HepG2 (cell line): ENCODE measurements around the gene ST13. TPM values are rescaled to one million over a fixed set of nuclear protein-coding genes. Genes with fewer than 3 reads are reported as not detected.
A peak's percentile ranks its signal among the peaks of the same experiment; 100 is the strongest.

Experiments
- ATAC-seq: fragments of 200-7000 bp; cut with Tn5 transposase; 3 replicates; pipeline ENCODE4 v1.9.1; 2020; ENCODE audit warnings: mild to moderate bottlenecking, moderate library complexity
- BruUV-seq: library from RNA; stranded (reverse); fragments of 400-500 nt; replicated peaks from 2 replicates; lab custom pipeline; 2021; lab: Mats Ljungman, UMichigan
- CTCF ChIA-PET: fragments of 300-600 bp; formaldehyde crosslinking; extraction: SDS; loops from one replicate; lab custom pipeline; 2021; ENCODE audit warnings: low total read pairs, inconsistent platforms, low intra/inter-chr PET ratio; lab: Yijun Ruan, JAX
- POLR2A ChIA-PET: fragments of 350-600 bp; sonication (Branson Sonifier 250); formaldehyde crosslinking; loops from one replicate; lab custom pipeline; 2020; ENCODE audit warnings: antibody characterized with exemption, inconsistent platforms; lab: Yijun Ruan, JAX
- DNase-seq: peaks from one replicate; pipeline ENCODE4 v3.0.0-alpha.2; 2015; ENCODE audit warnings: low spot score
- FAIRE-seq: peaks from 3 replicates; lab custom pipeline; 2011; peaks lifted over from hg19 to GRCh38; lab: Jason Lieb, UNC
- H2AFZ ChIP-seq: one replicate; pipeline ENCODE4 v1.6.1; 2011; ENCODE audit warnings: low read length, inconsistent platforms
- H3K27ac ChIP-seq: fragments of 300-600 bp; 3 replicates; pipeline ENCODE4 v1.8.0; 2011; ENCODE audit warnings: mixed run types, mild to moderate bottlenecking, mixed read lengths, low read length, inconsistent platforms; ENCODE audit not compliant: insufficient read depth; ENCODE audit errors: extremely low read length
- H3K27me3 ChIP-seq, 2 experiments: fragments of 200-600 bp in 1 of 2; 2 replicates in 1 of 2; 3 replicates in 1 of 2; pipeline versions ENCODE4 v1.6.0 to v1.8.0; 2011; ENCODE audit warnings: low read length in 2 of 2, mild to moderate bottlenecking in 2 of 2, moderate library complexity in 2 of 2, inconsistent platforms in 1 of 2; ENCODE audit not compliant: insufficient read depth in 2 of 2, control insufficient read depth in 1 of 2
- H3K36me3 ChIP-seq, 2 experiments: fragments of 200-600 bp in 1 of 2; replicated peaks in 1 of 2; 2 replicates in 1 of 2; 3 replicates in 1 of 2; pipeline versions ENCODE4 v1.5.1 to v1.8.0; 2011; ENCODE audit warnings: low read length in 2 of 2, inconsistent platforms in 1 of 2; ENCODE audit not compliant: insufficient read depth in 2 of 2, control insufficient read depth in 1 of 2
- H3K4me1 ChIP-seq: 2 replicates; pipeline ENCODE4 v1.5.1; 2012; ENCODE audit warnings: low read length, inconsistent platforms; ENCODE audit not compliant: insufficient read depth
- H3K4me2 ChIP-seq: 2 replicates; pipeline ENCODE4 v1.6.0; 2011; ENCODE audit warnings: low read depth, low read length, inconsistent platforms
- H3K4me3 ChIP-seq, 3 experiments: fragments of 200-600 bp in 1 of 3; sonication (generic), shearing (Covaris generic) in 1 of 3; replicated peaks in 1 of 3; 2 replicates each; pipeline ENCODE4 v1.5.1; 2011 to 2016; ENCODE audit warnings: low read length in 3 of 3, inconsistent platforms in 2 of 3, low read depth in 2 of 3, mild to moderate bottlenecking in 2 of 3, control low read depth in 1 of 3, mixed read lengths in 1 of 3; ENCODE audit not compliant: insufficient read depth in 1 of 3
- H3K79me2 ChIP-seq: one replicate; pipeline ENCODE4 v1.6.1; 2011; ENCODE audit warnings: low read length, inconsistent platforms; ENCODE audit not compliant: insufficient read depth
- H3K9ac ChIP-seq: 2 replicates; pipeline ENCODE4 v1.6.0; 2011; ENCODE audit warnings: mild to moderate bottlenecking, low read depth, low read length, inconsistent platforms; ENCODE audit not compliant: insufficient read depth
- H3K9me3 ChIP-seq: 2 replicates; pipeline ENCODE4 v1.5.1; 2012; ENCODE audit warnings: mild to moderate bottlenecking, low read length
- H4K20me1 ChIP-seq: 2 replicates; pipeline ENCODE4 v1.6.0; 2011; ENCODE audit warnings: inconsistent platforms, mild to moderate bottlenecking, low read length, moderate library complexity; ENCODE audit not compliant: insufficient read depth
- CBX1 ChIP-seq: IDR thresholded peaks from one replicate; pipeline ENCODE4 v1.6.1; 2016; ENCODE audit warnings: antibody characterized with exemption, low read depth
- FOXC1 ChIP-seq: sonication (generic); formaldehyde crosslinking; IDR thresholded peaks from 2 replicates; pipeline ENCODE4 v1.8.0; 2022; ENCODE audit warnings: mild to moderate bottlenecking, missing genetic modification reagents, borderline replicate concordance
- HOXD1 ChIP-seq: sonication (generic); formaldehyde crosslinking; IDR thresholded peaks from 2 replicates; pipeline ENCODE4 v1.5.0; 2020; ENCODE audit warnings: missing genetic modification reagents
- MAFF ChIP-seq: IDR thresholded peaks from 2 replicates; pipeline ENCODE4 v1.6.1; 2011; ENCODE audit warnings: low read depth, low read length, improper control_type of control experiment
- MAFK ChIP-seq, 2 experiments: IDR thresholded peaks in 1 of 2; conservative IDR thresholded peaks in 1 of 2; 2 replicates each; pipeline ENCODE4 v1.6.1; 2011; ENCODE audit warnings: improper control_type of control experiment in 2 of 2, low read length in 2 of 2
- RAD21 ChIP-seq: fragments of 450-650 bp; formaldehyde crosslinking; IDR thresholded peaks from 2 replicates; pipeline ENCODE4 v1.5.0; 2020; ENCODE audit warnings: mild to moderate bottlenecking
- SMAD1 ChIP-seq: sonication (generic); formaldehyde crosslinking; IDR thresholded peaks from 2 replicates; pipeline ENCODE4 v1.4.0; 2020; ENCODE audit warnings: missing genetic modification reagents, low read depth, mild to moderate bottlenecking, borderline replicate concordance
- SMAD3 ChIP-seq: sonication (generic); formaldehyde crosslinking; IDR thresholded peaks from 2 replicates; pipeline ENCODE4 v1.4.0; 2020; ENCODE audit warnings: missing genetic modification reagents
- ZNF354B ChIP-seq: sonication (generic); formaldehyde crosslinking; IDR thresholded peaks from 2 replicates; pipeline ENCODE4 v1.8.0; 2022; ENCODE audit warnings: mild to moderate bottlenecking, missing genetic modification reagents
- ZNF383 ChIP-seq: sonication (generic); formaldehyde crosslinking; IDR thresholded peaks from 2 replicates; pipeline ENCODE4 v1.4.0; 2020; ENCODE audit warnings: missing genetic modification reagents, mild to moderate bottlenecking, borderline replicate concordance
- ZNF468 ChIP-seq: sonication (generic); formaldehyde crosslinking; IDR thresholded peaks from 2 replicates; pipeline ENCODE4 v1.8.0; 2022; ENCODE audit warnings: mild to moderate bottlenecking, moderate library complexity, missing genetic modification reagents
- ZNF484 ChIP-seq: sonication (generic); formaldehyde crosslinking; IDR thresholded peaks from 2 replicates; pipeline ENCODE4 v1.5.1; 2020; ENCODE audit warnings: mild to moderate bottlenecking, low read depth, missing genetic modification reagents, borderline replicate concordance
- ZNF768 ChIP-seq: sonication (generic); formaldehyde crosslinking; IDR thresholded peaks from 2 replicates; pipeline ENCODE4 v1.4.0; 2020; ENCODE audit warnings: missing genetic modification reagents
- WGBS: methylation state at CpG from one replicate; pipeline ENCODE4 v1.1.6; 2017; ENCODE audit warnings: low lambda C conversion rate; 5-methylcytosine and 5-hydroxymethylcytosine counted together
- in situ Hi-C: cut with HindIII; loops from 2 replicates; pipeline ENCODE4 v1.10.0; 2017; ENCODE audit warnings: low pct_unique_long_range_greater_than_20kb; ENCODE audit not compliant: extremely low pct_ligation_motif_present
- intact Hi-C: fragments of 100-400 bp; cut with micrococcal nuclease; formaldehyde crosslinking; loops from one replicate; pipeline ENCODE4 v1.10.0; 2022; ENCODE audit not compliant: unreplicated experiment
- polyA plus RNA-seq, 8 experiments: library from polyadenylated mRNA; depleted of rRNA in 3 of 8; stranded (reverse) in 7 of 8; unstranded in 1 of 8; fragments of >200 nt; fragmentation: Illumina TruSeq in 4 of 8; extraction: Trizol in 4 of 8; gene quantifications; 2 replicates each; pipeline versions ENCODE4 v1.2.1 to v1.2.3, GENCODE V29; 2011 to 2016; ENCODE audit warnings: low read depth in 4 of 8, missing spikeins in 1 of 8, mixed read lengths in 1 of 8; ENCODE audit not compliant: insufficient read depth in 1 of 8
- total RNA-seq, 5 experiments: library from RNA; depleted of rRNA; stranded (reverse); fragments of >200 nt; fragmentation: Illumina TruSeq; extraction: Trizol; gene quantifications; 2 replicates each; pipeline ENCODE4 v1.2.3, GENCODE V29; 2016; ENCODE audit warnings: low read depth in 1 of 5

Gene ST13
- total and polyA plus RNA-seq, 2 of the 13 experiments (the other 11 are each of a cell fraction or from before 2014, with no cell fraction given): 110 to 274 TPM

DNA sequence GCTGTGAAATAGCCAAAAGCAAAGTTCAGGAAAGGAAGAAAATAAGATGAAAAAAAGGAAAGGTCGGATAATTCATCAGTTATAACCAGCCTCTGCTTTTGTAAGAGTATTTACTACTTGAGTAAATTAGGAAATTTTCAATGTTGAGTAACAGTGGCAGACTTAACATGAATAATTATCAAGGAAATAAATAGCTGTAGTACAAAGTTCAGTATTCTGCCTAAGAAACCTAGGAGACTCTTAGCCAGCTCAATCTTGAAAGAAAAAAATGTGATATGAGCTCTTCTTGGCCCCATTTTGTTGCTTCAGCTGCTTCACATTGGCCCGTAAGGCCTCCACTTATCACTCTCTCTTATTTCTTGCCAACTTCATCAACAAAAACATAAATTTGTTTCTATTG lies 22.5 kb upstream of the ST13 start:
- no peak for ATAC-seq
- TF ChIP-seq ZNF383 (CRISPR knock-in tag) (no peak), CBX1 (no peak), FOXC1 (CRISPR knock-in tag) (no peak), HOXD1 (CRISPR knock-in tag) (no peak), RAD21 (CRISPR knock-in tag) (no peak), ZNF768 (CRISPR knock-in tag) (no peak), SMAD1 (CRISPR knock-in tag) (no peak), SMAD3 (CRISPR knock-in tag) (no peak), ZNF354B (CRISPR knock-in tag) (no peak)
- Histone ChIP-seq H3K4me1 (0 out of 2 replicates have a peak, but pooled peaks cover 8% of the 10 kb centered on the region), H3K27ac (no peak overlapping the region), H3K79me2 (no peaks in the 10 kb centered on the region), H3K4me2 (no peak overlapping the region), H3K36me3 (peaks cover 10 to 11% of the 10 kb centered on the region in 2 experiments), H3K4me3 (no peak overlapping the region), H4K20me1 (0 out of 2 replicates have a peak, but pooled peaks cover 2% of the 10 kb centered on the region), H2AFZ (no peak overlapping the region), H3K27me3 (no peaks in the 10 kb centered on the region), H3K9ac (no peak overlapping the region), H3K9me3 (no peaks in the 10 kb centered on the region)
- WGBS: 96% methylated on average over 2 of the region's 2 CpGs
- ChIA-PET POLR2A (interaction anchor here (1.5 kb wide), 1 partner anchor 15 kb away, joined by 3 read pairs; no protein-coding TSS in a partner anchor), CTCF (no interaction called here)
- intact Hi-C loops (no loop called here), in situ Hi-C loops (no loop called here)
- BruUV-seq: no TSS peak
- FAIRE-seq: no peak
- no peak for DNase-seq

- CTCF ChIA-PET: no interaction called here
- Histone ChIP-seq H3K4me3 (no peak overlapping the region), H3K36me3 (peaks cover 6 to 10% of the 10 kb centered on the region in 2 experiments), H2AFZ (no peak overlapping the region), H3K4me1 (0 out of 2 replicates have a peak, but pooled peaks cover 8% of the 10 kb centered on the region), H3K9ac (no peak overlapping the region), H3K4me2 (no peak overlapping the region), H3K9me3 (no peaks in the 10 kb centered on the region), H4K20me1 (0 out of 2 replicates have a peak, but pooled peaks cover 2% of the 10 kb centered on the region), H3K27me3 (no peaks in the 10 kb centered on the region), H3K79me2 (no peaks in the 10 kb centered on the region), H3K27ac (no peak overlapping the region)
- DNase-seq (no peak), ATAC-seq (no peak), FAIRE-seq (no peak)
- in situ Hi-C loops: no loop called here
- intact Hi-C loops: no loop called here
- no TSS peak for BruUV-seq
- 91% methylated on average over 3 of the region's 3 CpGs for WGBS
- TF ChIP-seq ZNF484 (CRISPR knock-in tag) (no peak), ZNF468 (CRISPR knock-in tag) (no peak), MAFF (peak; percentile 83), MAFK (conservative IDR thresholded peaks at IDR 0.05 in 1 of 2, IDR thresholded peaks at IDR 0.05 in 1 of 2; ENCODE audit: low read length in 2 of 2) (peak; percentile 86 to 87)
- POLR2A ChIA-PET: no interaction called here
Observed at GRCh38 chr22:40877488-40877887, 21.0 kb upstream of the ST13 start.
